ENCODE data around the gene ZBTB2. TPM values are rescaled to one million over a fixed set of nuclear protein-coding genes. Genes with fewer than 3 reads are reported as not detected.

The ZBTB2 gene
- polyA plus RNA-seq, 1 experiment, result 22.3 TPM

DNA sequence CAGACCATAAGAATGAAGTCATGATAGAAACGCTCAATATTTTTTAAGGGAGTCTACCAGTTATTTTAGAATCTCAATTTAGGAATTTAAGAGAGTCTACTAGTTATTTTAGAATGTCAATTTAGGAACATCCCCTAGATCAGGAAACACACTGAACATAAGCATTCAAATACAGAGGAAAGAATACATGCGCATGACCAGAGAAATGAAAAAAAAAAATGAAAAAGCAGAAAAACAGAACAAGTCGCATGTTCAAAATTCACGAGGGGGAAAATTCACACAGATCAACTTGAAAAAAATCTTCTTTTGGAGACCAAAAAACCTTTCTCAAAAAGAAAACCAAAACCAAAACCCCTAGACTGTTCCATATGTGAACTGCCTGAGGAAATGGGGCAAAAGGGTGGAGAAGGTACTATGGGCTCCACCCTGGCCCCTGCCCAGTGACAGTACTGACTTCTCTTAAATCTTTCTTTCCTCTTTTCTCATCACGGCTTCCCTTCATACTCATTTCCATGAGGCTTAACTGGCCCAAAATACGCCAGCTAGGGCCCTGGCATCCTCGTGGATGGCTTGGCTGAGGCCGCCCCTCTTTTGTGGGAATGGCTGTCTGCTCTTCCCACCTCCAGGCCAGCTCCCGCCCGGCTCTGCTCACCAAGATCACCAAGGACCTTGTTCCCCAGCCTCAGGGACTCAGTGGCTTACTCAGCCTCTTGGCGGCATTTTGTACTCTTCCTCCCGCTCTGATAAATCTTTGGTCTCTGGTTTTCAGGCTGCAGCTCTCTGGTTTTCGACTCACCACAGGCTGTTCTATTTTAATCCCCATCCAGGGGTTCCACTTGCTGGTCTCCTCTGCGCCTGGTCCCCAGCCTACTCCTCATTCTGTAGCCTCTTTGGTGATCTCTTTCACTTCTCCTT is 11.2 kb downstream of the ZBTB2 start:
- ChIA-PET CTCF (no interaction called here), POLR2A (no interaction called here)
- DNase-seq (ENCODE audit: low read depth, low spot score), result no peak
- H3K9me3 ChIP-seq (ENCODE audit: control insufficient read depth, insufficient read depth, low read length), result no peaks in the 10 kb centered on the region
- no peak for TF ChIP-seq CTCF (IDR thresholded peaks at IDR 0.05; ENCODE audit: low read depth, low read length)
- H3K27ac ChIP-seq (ENCODE audit: low read depth, low read length), result no peak overlapping the region
- no peaks in the 10 kb centered on the region for H3K27me3 ChIP-seq (ENCODE audit: control insufficient read depth, insufficient read depth, low read length)
- no peak overlapping the region for H3K4me3 ChIP-seq (ENCODE audit: low read depth, low read length)

DNA sequence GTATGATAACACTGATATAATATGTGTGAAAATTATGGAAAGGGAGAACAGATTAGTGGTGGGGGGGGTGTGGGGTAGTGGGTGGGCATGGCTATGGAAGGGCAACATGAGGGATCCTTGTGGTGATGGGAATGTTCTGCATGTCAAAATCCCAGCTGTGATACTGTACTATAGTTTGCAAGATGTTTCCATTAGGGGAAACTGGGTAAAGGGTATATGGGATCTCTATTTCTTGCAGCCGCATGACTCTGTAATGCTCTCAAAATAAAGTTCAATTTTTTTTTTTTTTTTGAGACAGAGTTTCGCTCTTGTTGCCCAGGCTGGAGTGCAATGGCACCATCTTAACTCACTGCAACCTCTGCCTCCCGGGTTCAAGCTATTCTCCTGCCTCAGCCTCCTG is 14.3 kb downstream of the ZBTB2 start:
- no peaks in the 10 kb centered on the region for H3K9me3 ChIP-seq (ENCODE audit: control insufficient read depth, insufficient read depth, low read length)
- no peak overlapping the region for H3K27ac ChIP-seq (ENCODE audit: low read depth, low read length)
- no peak for DNase-seq (ENCODE audit: low read depth, low spot score)
- H3K27me3 ChIP-seq (ENCODE audit: control insufficient read depth, insufficient read depth, low read length), result no peaks in the 10 kb centered on the region
- H3K4me3 ChIP-seq (ENCODE audit: low read depth, low read length), result no peak overlapping the region
- ChIA-PET POLR2A (interaction anchor here (0.7 kb wide), 1 partner anchor 512 kb away, joined by 5 read pairs; the partner anchor contains the start of gene MTHFD1L), CTCF (interaction anchor here (0.7 to 2.0 kb wide), 3 partner anchors 25 to 485 kb away, joined by 3 to 12 read pairs (median 6); no protein-coding TSS in a partner anchor)
- TF ChIP-seq CTCF (IDR thresholded peaks at IDR 0.05; ENCODE audit: low read depth, low read length), result no peak

DNA sequence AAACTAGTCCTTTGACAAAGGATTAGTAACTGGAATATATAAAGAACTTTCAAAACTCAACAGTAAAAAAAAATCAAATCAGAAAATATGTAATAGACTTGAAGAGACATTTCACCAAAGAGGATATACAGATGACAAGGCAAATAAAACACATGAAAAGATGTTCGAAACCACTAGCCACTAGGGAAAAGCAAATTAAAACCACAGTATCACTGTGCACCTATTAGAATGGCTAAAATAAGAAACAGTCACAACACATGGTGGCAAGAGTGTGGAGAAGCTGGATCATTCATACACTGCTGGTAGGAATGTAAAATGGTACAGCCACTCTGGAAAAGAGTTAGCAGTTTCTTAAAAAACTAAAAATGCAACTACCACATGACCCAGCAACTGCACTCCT is 14.9 kb downstream of the ZBTB2 start:
- H3K27me3 ChIP-seq (ENCODE audit: control insufficient read depth, insufficient read depth, low read length), result no peaks in the 10 kb centered on the region
- POLR2A ChIA-PET, result no interaction called here
- no peaks in the 10 kb centered on the region for H3K9me3 ChIP-seq (ENCODE audit: control insufficient read depth, insufficient read depth, low read length)
- TF ChIP-seq CTCF (IDR thresholded peaks at IDR 0.05; ENCODE audit: low read depth, low read length), result 0 out of 2 replicates have a peak, but pooled peaks have one; percentile 5
- H3K4me3 ChIP-seq (ENCODE audit: low read depth, low read length), result no peak overlapping the region
- CTCF ChIA-PET, result interaction anchor here (0.6 to 2.0 kb wide), 2 partner anchors 12 to 485 kb away, joined by 3 to 12 read pairs; no protein-coding TSS in a partner anchor
- DNase-seq (ENCODE audit: low read depth, low spot score), result no peak
- no peak overlapping the region for H3K27ac ChIP-seq (ENCODE audit: low read depth, low read length)

DNA sequence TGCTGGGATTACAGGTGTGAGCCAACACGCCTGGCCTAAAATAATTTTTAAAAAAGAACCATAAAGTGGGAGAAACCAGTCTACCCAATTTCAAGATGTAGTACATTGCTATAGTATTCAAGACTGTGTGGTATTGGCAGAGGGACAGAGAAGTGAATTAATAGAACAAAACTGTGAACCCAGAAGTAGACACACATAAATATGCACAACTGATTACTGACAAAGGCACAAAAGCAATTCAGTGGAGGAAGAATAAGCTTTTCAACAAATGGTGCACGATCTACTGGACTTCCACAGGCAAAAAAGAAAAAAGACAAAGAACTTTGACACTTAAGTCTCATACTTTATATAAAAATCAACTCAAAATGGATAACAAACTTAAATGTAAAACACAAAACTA is 15.5 kb downstream of the ZBTB2 start:
- Histone ChIP-seq H3K27me3 (ENCODE audit: control insufficient read depth, insufficient read depth, low read length) (no peaks in the 10 kb centered on the region), H3K9me3 (ENCODE audit: control insufficient read depth, insufficient read depth, low read length) (no peaks in the 10 kb centered on the region), H3K27ac (ENCODE audit: low read depth, low read length) (no peak overlapping the region), H3K4me3 (ENCODE audit: low read depth, low read length) (no peak overlapping the region)
- no peak for TF ChIP-seq CTCF (IDR thresholded peaks at IDR 0.05; ENCODE audit: low read depth, low read length)
- ChIA-PET POLR2A (no interaction called here), CTCF (interaction anchor here (0.6 kb wide), 1 partner anchor 13 kb away, joined by 3 read pairs; no protein-coding TSS in a partner anchor)
- DNase-seq (ENCODE audit: low read depth, low spot score), result no peak

Data from AG04450 (cell line).